NOMO-1 treated with DMSO at 0.1 percent for 48 hours (cell line): Measurements from ENCODE around the gene ZNF597.

Experiments
- DNase-seq: peaks from one replicate; lab custom pipeline; 2025; ENCODE audit not compliant: unreplicated experiment; lab: John Stamatoyannopoulos, UW

Gene ZNF597, protein sequence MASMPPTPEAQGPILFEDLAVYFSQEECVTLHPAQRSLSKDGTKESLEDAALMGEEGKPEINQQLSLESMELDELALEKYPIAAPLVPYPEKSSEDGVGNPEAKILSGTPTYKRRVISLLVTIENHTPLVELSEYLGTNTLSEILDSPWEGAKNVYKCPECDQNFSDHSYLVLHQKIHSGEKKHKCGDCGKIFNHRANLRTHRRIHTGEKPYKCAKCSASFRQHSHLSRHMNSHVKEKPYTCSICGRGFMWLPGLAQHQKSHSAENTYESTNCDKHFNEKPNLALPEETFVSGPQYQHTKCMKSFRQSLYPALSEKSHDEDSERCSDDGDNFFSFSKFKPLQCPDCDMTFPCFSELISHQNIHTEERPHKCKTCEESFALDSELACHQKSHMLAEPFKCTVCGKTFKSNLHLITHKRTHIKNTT

DNA sequence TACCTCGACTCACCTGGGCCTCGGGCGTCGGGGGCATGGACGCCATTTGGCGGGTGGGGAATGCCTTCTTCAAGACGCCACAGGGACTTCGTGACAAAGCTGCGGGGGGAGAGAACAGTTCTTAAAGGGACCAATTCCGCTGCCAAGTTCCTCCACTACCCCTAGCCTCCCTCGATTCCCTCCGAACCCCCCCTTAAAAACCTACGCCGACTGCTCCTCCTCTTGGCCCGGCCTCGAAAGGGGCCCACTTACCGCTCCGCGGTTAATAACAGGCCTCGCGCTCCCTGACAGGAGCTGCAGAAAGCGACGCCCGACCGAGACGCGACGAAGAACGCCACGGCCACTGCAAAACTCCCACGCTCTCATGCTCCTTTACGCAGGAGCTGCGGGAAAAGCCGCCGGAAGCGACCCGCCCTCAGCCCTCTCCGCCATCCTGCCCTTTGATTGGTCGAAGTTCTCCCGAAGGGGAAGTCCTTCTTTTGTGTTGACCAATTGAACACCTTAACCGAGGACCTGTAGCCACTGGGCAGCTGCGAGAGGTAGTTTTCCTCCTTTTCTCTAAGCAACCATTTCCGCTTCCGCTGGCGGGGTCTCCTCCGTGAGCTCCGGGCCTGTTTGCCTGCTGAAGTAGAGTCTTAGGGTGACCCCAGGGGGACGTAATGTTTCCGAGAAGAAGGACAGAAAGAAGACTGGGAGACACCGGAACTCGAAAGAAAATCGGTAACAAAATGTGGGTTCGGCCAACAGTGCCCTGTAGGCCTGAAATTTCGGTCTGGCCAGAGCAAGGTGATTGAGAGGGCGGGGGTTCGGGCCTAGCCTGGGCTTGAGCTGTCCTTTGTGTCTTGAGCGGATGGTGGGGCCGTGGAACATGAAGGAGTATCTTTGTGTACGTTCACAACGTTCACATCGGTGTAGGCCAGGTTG, at the start of gene ZNF597, which contains the start of gene NAA60:
TSS of gene ZNF597 (minus strand) at position 397 of the 924 bp plus-strand sequence. CDS start at position 46, 351 bp downstream.
TSS of gene NAA60 (plus strand) at position 573 of the 924 bp plus-strand sequence. CDS start 32,548 bp downstream, outside the sequence.
- peak; percentile 90 for DNase-seq

DNA sequence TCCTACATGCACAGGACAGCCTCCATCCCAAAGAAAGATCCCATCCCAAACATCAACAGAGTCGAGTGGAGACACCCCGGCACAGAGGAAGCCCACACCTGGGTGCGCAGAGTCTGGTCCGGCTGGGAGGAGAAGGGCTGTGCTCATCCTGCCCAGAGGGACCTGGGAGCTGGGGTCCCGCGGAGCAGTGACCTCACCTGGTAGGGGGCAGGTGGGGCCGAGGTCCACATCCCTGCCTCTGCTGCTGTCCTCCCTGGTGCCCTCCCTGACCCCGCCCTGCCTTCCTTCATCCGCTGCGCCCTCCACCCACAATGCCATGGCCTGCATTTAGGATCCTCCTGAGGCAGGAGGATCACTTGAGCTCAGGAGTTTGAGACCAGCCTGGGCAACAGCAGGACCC, 49.1 kb upstream of the ZNF597 start:
- no peak for DNase-seq

DNA sequence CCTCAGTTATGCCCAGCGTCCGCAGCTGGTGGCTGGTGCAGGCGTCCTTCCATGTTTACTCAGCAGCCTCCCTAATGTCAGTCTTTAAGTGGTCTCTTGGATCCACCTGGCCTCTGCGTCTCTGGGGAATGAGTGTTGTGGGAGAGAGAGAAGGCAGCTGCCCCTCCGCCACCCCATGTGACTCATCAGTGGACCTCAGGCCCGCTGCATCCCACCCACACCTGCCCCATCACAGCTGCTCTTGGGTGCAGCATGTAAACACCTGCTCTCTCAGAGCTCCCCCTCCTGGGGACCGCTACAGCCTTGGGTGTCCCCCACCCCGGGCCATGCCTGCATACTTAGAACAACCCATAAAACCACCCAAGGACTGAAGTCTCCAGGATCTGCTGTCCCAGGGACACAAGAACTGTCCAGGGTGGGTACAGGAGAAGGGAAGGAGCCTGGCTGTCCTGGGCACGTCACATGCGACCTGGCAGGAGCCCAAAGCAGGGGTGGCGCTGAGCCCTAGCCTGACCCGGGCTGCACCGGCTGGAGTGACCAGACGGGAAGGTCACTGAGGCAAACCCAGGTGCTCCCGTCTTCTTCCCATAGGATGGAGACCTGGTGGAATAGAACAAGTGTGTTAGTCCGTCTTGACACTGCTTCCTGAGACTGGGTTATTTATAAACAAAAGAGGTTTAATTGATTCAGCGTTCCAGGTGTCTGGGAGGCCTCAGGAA, 47.8 kb upstream of the ZNF597 start:
- no peak for DNase-seq

DNA sequence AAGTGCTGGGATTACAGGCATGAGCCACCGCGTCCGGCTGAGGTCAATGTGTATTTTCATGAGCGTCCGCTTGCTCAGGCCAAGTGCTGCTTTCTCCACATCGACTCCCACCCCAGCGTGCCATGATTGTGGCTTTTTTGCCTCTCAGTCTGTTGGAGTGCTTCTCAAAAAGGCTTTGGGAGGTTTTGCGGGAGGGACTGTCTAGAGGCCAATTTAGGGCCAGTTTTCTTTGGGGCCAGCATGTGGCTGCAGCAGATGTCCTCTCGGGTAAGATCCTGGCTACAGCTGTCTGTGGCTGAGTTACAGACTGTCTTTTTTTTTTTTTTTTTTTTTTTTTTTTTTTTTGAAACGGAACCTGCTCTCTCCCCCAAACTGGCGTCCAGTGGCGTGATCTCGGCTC, 45.5 kb upstream of the ZNF597 start:
- DNase-seq = no peak

DNA sequence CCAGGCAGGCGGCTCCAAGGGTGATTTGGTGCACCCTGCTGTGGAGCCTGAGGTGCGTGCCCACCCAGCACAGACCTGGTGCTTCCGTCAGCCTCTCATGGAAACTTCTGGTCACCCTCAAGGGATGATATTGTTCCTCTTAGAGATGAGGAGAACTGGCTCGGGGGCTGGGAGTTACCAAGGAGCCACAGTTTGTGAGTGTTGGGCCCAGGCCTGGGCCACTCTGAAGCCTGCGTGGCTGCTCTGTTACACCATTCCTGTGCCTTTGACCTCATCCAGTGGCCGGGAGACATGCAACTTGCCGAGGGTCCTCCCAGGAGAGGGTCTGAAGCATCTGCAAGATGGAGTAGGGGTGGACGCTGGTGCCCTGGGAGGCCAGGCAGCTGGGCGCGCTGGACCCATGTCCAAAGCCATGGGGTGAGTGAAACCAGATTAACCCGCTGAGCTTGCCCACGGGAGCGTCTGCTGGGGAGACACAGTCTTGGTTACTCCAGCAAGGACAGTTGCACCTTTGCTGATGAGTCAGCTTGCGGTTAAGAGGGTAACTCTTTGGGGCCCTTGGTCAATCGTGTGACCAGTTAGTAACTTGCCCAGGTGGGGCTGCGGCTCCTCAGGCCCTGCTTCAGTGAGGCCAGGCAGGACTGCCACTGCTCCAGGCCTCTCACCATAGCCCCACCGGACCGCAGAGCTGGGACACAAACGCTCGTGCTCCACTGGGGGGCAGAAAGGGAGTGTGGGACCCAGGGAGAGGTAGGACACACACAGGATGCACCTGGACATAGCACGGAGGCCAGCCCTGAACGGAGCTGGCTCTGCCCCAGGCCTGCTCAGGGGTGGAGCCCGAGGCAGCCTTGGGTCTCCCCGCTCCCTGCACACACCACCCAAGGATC, 44.5 kb upstream of the ZNF597 start:
- no peak for DNase-seq

DNA sequence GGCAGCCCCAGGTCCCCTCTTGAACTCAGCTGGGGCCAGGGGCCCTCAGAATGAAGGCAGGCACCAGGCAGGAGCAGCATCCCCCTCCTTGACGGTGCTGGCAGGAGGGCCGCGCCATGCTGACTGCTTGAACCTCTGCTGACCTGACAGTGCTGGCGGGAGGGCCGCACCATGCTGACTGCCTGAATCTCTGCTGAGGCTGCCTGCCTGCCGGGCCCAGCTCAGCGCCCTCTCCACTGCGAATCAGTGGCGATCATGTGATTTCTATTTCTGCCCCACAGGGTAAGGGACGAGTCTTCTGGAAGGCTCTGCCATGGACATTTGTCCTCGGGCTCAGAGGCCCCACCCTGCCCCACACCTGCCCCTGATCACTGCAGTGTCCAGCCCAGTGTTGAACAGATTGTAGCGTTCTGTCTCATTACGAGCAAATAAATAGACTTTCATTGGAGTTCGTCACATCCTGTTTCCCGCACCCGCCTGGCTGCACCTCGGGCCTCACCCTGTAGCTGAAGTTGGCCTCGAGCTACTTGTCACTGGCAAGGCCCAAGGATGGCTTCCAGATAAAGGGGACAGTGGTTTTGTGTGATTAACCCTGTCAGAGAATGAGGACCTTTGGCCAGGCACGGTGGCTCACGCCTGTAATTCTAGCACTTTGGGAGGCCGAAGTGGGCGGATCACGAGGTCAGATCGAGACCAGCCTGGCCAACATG, 43.4 kb upstream of the ZNF597 start:
- no peak for DNase-seq

DNA sequence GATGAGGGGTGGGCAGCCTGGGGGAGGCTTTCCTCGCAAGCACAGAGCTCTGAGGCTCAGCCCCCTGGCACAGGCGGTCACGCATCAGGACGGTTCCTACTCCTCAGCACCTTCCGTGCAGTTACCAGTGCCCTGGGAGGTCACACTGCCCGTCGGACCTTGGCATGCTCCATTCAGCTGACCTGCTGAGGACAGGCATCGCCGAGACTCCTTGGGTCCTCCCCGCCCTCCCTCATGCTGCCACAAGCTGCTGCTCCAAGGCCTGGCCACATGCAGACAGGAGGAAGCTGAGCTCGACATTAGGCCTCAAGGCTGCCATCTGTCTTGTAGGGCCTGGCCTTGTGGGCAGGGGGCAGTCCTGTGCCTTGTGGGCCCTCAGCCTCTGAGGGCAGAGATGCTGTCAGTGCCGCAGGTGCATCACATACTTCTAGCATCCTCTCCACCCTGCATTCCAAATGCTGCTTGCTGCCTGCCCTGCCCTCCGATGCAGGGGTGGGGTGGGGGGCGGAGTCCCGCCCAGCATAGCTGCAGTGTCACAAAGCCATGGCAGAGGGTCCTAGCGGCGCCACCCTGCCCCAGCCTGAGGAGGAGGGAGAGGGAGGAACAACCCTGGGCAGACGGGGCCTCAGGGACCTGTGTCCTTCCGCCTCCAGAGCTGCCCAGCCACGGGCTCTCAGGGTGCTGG, 42.7 kb upstream of the ZNF597 start:
- DNase-seq = no peak

DNA sequence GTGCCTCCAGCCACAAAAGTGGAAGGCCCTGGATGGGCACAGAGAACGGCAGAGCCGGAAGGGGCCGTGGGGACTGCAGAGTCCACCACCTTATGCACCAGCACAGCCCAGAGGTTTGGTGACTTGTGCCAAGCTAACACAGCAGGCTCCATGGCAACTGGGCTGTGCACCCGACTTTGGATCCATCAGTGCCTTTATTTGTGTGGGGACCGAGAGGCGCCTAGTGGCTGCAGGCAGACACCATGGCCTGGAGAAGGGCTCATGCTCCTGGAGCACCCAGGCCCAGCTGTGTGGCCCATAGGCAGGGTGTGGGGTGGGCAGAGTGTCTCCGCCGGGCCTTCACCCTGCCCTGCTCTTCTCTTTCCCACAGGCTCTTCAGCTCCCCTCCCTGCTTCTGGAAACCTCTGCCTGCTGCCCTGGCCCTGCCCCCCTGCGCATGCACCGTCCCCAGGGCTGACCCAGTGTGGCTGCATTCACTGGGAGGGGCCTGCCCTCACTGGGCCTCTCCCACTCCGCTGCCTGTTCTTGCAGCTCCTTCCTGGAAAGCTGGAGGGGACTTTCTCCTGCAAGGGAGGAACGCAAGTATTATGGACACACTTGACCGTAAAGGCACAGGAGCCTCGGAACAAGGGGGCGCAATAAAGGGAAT, 41.9 kb upstream of the ZNF597 start:
- no peak for DNase-seq

DNA sequence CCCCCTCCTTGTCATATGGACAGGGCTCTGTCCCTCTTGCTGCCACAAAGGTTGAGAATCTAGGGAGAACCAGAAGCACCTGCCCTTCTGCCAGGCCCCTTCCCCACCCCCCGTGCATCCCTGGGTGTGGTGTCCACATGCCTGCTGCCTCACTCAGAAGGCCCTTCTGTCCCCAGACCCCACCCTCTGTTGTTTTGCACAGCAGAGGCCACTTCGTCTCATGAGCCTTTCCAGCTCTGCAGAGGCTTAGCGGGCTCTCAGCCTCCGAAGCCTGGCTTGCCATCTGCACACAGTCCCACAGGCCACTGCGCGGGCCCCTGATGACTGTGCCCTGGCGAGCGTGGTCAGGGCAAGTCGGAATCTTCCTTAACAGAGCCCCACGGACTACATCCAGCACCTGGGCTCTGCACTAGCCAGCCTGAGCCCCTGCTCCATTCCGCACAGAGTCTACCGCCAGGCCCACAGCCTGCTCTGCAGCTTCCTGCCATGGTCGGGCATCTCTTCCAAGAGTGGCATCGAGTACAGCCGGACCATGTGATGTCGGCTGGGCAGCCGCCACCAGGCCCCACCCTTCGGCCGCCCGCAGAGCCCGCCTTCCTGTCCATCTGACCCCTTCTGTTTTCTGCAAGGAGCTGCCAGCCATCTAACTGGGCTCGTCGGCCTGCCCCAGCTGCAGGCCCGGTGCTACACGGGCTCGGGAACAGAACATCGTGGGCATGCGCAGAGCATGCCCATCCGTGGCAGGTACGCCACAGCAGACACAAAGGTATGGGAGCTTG, 41.2 kb upstream of the ZNF597 start:
- no peak for DNase-seq

DNA sequence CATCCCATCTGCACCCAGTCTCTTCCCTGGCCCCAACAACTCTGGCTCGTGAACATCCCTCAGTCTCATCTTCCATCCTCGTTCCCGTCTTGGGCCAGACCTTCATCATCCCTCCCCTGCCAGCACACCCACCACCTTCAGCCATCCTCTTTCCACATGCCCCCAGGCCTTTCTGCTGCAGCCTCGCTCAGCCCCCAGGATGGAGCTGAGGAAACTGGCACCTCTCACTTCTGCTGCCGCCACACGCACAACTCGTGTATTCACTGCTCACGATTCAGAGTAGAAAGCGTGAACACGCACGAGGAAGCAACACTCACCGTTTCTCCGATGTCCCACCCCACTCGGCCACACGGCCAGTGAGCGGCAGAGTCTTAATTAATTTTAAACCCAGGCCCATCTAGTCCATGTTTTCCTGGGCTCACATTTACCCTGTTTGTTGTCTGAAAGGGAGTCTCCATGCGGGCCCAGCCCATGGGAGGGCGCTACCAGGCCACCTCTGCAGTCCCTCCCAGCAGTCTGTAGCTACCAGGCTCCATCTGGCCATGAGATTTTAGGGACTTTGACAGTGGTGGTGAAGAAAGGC, 39.4 kb upstream of the ZNF597 start:
- no peak for DNase-seq

DNA sequence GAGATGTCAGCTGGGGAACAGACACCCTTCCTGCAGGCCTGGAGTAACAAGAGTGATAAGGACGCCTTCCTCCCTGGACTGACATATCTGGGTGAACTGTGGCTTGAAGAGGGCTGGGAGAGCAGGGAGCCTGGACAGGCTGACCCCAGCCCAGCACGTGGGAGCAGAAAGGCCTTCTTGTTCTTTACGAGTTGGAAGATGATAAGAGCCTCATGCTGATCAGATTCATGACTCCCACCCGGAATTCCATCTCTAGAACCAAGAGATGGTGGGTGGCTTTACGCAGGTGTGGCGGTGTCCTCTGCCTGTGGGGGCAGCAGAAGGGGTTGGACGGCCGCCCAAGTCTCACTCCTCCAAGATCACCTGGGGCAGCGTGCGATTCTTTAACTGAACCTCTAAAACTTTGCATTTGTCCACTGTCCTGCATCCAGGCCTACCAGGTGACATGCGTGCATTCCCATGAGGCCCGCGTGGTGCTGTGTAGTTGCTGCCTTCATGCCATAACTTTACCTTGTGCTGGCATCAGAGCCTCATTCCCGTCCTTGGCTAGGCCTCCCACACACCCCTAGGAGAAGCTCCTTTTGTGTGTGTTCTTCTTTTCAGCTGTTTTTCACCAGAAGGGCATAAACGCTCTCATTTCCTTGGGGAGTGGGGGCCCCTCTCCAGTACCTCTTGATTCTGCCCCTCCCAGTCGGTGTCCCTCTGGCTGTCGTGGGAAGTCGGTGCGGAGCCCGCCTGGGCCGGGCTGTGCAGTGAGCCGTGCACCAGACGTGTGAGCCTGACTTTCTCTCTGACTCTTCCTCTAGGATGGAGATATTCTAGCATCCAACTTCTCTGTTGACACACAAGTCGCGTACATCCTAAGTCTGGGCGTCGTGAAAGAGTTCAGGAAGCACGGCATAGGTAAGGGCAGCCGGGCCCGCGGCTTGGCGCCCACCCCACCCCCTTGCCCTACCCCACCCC, 38.7 kb upstream of the ZNF597 start:
- DNase-seq = no peak

DNA sequence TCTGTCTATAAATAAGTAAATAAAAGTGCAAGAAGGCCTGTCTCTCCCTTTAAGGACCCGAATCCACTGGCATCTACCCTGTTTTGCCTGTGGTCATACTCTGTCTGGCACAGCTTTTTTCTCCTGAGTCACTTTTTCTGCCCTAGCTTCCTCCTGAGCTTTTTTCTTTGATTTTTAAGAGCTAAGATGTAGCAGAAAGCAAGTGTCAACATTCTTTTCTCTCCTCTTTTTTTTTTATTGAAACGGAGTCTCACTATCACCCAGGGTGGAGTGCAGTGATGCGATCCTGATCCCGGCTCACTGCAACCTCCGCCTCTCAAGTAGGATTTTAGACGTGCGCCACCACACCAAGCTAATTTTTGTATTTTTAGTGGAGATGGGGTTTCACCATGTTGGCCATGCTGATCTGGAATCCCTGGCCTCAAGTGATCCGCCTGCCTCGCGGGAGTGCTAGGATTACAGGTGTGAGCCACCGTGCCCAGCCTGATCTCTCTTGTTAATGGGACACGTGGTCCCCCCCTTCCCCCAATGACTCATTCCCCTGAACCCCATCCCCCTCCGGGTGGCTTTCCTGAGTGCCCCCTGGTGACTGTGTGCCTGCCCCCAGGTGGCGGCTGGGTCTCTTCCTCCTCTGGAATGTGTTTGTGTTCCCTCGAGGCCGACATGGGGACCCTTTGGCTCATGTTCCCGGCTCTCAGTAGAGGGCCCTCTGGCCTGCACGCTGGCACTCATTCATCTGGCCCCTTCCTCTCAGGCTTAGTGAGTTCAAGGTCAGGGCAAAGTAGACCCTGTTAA, 37.8 kb upstream of the ZNF597 start:
- DNase-seq = no peak

DNA sequence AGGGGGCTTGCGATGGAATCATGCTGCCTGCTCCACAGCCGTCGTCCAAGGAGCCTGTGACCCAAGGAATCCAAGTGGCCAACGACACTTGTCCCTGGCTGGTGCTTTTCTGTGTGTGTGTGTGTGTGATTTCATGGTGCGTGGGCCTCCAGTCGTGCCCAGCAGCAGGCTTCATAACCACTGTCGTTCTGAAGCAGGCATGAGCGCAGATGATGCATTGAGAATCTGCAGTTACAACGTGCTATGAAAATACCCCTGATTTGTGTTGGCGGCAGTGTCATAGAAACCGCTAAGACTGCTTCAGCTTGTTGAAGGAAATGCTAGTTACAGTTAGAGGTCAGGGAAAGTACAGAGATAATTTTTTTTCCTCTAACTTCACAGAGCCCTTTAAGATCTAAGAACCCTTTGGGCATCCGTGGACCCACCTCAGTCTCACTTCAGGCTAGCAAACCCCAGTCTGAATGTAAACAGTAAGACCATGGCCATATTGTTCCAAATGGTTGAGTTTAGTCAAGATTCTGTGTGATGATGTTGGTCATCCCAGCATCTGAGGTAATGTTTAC, 36.4 kb upstream of the ZNF597 start:
- no peak for DNase-seq

DNA sequence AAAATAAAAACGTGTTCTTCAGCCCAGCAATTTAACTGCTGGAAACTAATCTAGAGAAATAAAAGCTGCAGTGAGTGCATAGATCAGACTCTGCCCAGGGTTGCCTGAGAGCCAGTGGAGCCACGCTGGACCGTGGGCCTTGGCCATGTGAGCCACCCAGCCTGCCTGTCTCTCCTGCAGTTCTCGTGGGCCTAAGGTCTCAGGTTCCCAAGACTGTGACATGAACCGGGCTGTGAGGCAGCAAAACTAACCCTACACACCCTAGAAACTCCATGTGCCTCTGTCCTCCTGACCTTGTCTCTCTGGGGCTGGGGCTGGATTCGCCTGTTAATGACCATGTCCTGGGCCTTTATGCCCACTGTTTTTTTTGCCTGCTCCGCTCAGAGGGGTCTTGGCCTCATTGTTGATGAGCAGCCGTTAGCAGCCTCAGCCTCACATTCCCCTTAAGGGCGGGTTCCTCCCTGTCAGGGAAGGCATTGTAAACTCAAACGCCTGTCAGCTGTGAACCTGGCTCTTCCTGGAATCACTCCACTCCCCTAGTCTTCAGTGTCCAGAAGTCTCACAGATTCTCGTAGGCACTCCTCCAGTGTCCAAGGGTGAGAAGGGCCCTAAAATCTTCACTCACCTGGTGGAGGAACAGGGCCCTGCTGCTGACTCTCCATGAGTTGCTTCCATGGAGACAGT, 35.1 kb upstream of the ZNF597 start:
- no peak for DNase-seq

DNA sequence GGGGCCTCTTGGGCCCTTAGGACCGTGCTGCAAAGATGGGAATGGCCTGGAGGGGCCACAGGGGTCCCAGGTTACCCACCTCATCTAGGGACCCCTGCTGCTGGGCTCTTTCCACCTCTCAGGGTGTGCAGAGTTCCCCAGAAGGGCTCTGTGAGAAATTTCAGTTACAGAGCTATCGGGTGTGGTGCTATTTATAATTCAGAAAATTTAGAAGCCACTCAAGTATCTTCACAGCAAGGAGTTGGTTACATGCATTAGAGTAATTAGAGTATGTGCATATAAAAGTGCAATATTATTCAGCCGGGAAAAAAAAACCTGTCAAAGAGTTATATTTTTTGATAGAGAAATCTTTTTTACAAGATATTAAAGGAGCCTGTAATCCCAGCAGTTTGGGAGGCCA, 33.1 kb upstream of the ZNF597 start:
- no peak for DNase-seq
